Dendritic cell treated with granulocyte-macrophage colony-stimulating factor and Interleukin-4, amounts not matched to agents 40 ng/mL and 50 ng/mL, for 4 days (primary cell): ENCODE data around the gene ZNF423.

Experiments
- H3K27ac Mint-ChIP-seq: one replicate; pipeline ENCODE4 v1.8.0; 2022; ENCODE audit warnings: mild to moderate bottlenecking, mixed read lengths
- H3K27me3 Mint-ChIP-seq: one replicate; pipeline ENCODE4 v1.8.0; 2022; ENCODE audit warnings: mild to moderate bottlenecking, mixed read lengths
- H3K36me3 Mint-ChIP-seq: one replicate; pipeline ENCODE4 v1.8.0; 2022; ENCODE audit warnings: low read depth, mixed read lengths
- H3K4me1 Mint-ChIP-seq: one replicate; pipeline ENCODE4 v1.8.0; 2022; ENCODE audit warnings: low read depth, mixed read lengths
- H3K4me3 Mint-ChIP-seq: one replicate; pipeline ENCODE4 v1.8.0; 2022; ENCODE audit warnings: mild to moderate bottlenecking, moderate library complexity, mixed read lengths
- H3K9me3 Mint-ChIP-seq: one replicate; pipeline ENCODE4 v1.8.0; 2022; ENCODE audit warnings: mixed read lengths
- intact Hi-C: fragments of 100-400 bp; cut with micrococcal nuclease; formaldehyde crosslinking; loops from one replicate; pipeline ENCODE4 v1.15.0; 2022

The ZNF423 gene

GRCh38 chr16:49615576-49615975, 240.3 kb downstream of the ZNF423 start:
- Mint-ChIP-seq H3K27ac (no peak overlapping the region), H3K4me3 (no peak overlapping the region), H3K9me3 (no peaks in the 10 kb centered on the region), H3K36me3 (no peaks in the 10 kb centered on the region), H3K4me1 (no peaks in the 10 kb centered on the region), H3K27me3 (peaks cover 4% of the 10 kb centered on the region)
- intact Hi-C loops: no loop called here

GRCh38 chr16:49610983-49611382, 244.9 kb downstream of the ZNF423 start:
- no peak overlapping the region for H3K27ac Mint-ChIP-seq
- H3K27me3 Mint-ChIP-seq: peaks cover 4% of the 10 kb centered on the region
- H3K4me3 Mint-ChIP-seq: no peak overlapping the region
- no peaks in the 10 kb centered on the region for H3K4me1 Mint-ChIP-seq
- intact Hi-C loops: no loop called here
- no peaks in the 10 kb centered on the region for H3K9me3 Mint-ChIP-seq
- H3K36me3 Mint-ChIP-seq: no peaks in the 10 kb centered on the region

GRCh38 chr16:49608779-49609178, 247.1 kb downstream of the ZNF423 start:
- H3K27ac Mint-ChIP-seq: no peak overlapping the region
- intact Hi-C loops: no loop called here
- H3K4me3 Mint-ChIP-seq: no peak overlapping the region
- H3K4me1 Mint-ChIP-seq: no peaks in the 10 kb centered on the region
- H3K36me3 Mint-ChIP-seq: no peaks in the 10 kb centered on the region
- H3K9me3 Mint-ChIP-seq: no peaks in the 10 kb centered on the region
- H3K27me3 Mint-ChIP-seq: peaks cover 4% of the 10 kb centered on the region

GRCh38 chr16:49608098-49608497, 247.8 kb downstream of the ZNF423 start:
- Mint-ChIP-seq H3K4me1 (no peaks in the 10 kb centered on the region), H3K4me3 (no peak overlapping the region), H3K9me3 (no peaks in the 10 kb centered on the region), H3K27ac (no peak overlapping the region), H3K36me3 (no peaks in the 10 kb centered on the region), H3K27me3 (peaks cover 4% of the 10 kb centered on the region)
- intact Hi-C loops: no loop called here

GRCh38 chr16:49605536-49606254, 250.2 kb downstream of the ZNF423 start:
- H3K36me3 Mint-ChIP-seq: no peaks in the 10 kb centered on the region
- intact Hi-C loops: no loop called here
- H3K9me3 Mint-ChIP-seq: no peaks in the 10 kb centered on the region
- H3K4me1 Mint-ChIP-seq: no peaks in the 10 kb centered on the region
- H3K27me3 Mint-ChIP-seq: no peaks in the 10 kb centered on the region
- H3K4me3 Mint-ChIP-seq: no peak overlapping the region
- H3K27ac Mint-ChIP-seq: no peak overlapping the region

- no peaks in the 10 kb centered on the region for H3K4me1 Mint-ChIP-seq
- no peaks in the 10 kb centered on the region for H3K36me3 Mint-ChIP-seq
- H3K4me3 Mint-ChIP-seq: no peak overlapping the region
- no peaks in the 10 kb centered on the region for H3K27me3 Mint-ChIP-seq
- no peak overlapping the region for H3K27ac Mint-ChIP-seq
- no peaks in the 10 kb centered on the region for H3K9me3 Mint-ChIP-seq
- intact Hi-C loops: no loop called here
These were observed 251.3 kb downstream of the ZNF423 start for GRCh38 chr16:49604602-49605001.

GRCh38 chr16:49603956-49604355, 252.0 kb downstream of the ZNF423 start:
- Mint-ChIP-seq H3K27me3 (no peaks in the 10 kb centered on the region), H3K36me3 (no peaks in the 10 kb centered on the region), H3K9me3 (no peaks in the 10 kb centered on the region), H3K4me1 (no peaks in the 10 kb centered on the region), H3K4me3 (no peak overlapping the region), H3K27ac (no peak overlapping the region)
- intact Hi-C loops: no loop called here

GRCh38 chr16:49602976-49603310, 253.0 kb downstream of the ZNF423 start:
- Mint-ChIP-seq H3K27ac (no peak overlapping the region), H3K27me3 (no peaks in the 10 kb centered on the region)

GRCh38 chr16:49602201-49602975, 253.5 kb downstream of the ZNF423 start:
- Mint-ChIP-seq H3K36me3 (no peaks in the 10 kb centered on the region), H3K27ac (no peak overlapping the region), H3K4me1 (no peaks in the 10 kb centered on the region), H3K4me3 (no peak overlapping the region), H3K9me3 (no peaks in the 10 kb centered on the region), H3K27me3 (no peaks in the 10 kb centered on the region)
- intact Hi-C loops: no loop called here

More at GRCh38 chr16:49602976-49603310, 253.0 kb downstream of the ZNF423 start:
- H3K4me1 Mint-ChIP-seq: no peaks in the 10 kb centered on the region
- intact Hi-C loops: no loop called here
- no peaks in the 10 kb centered on the region for H3K9me3 Mint-ChIP-seq
- H3K36me3 Mint-ChIP-seq: no peaks in the 10 kb centered on the region
- no peak overlapping the region for H3K4me3 Mint-ChIP-seq

GRCh38 chr16:49601576-49601975, 254.3 kb downstream of the ZNF423 start:
- Mint-ChIP-seq H3K27ac (no peak overlapping the region), H3K4me1 (no peaks in the 10 kb centered on the region), H3K4me3 (no peak overlapping the region), H3K36me3 (no peaks in the 10 kb centered on the region), H3K27me3 (no peaks in the 10 kb centered on the region), H3K9me3 (no peaks in the 10 kb centered on the region)
- intact Hi-C loops: no loop called here

- no peaks in the 10 kb centered on the region for H3K9me3 Mint-ChIP-seq
- H3K4me1 Mint-ChIP-seq: no peaks in the 10 kb centered on the region
- no peak overlapping the region for H3K4me3 Mint-ChIP-seq
- no peaks in the 10 kb centered on the region for H3K27me3 Mint-ChIP-seq
- no peak overlapping the region for H3K27ac Mint-ChIP-seq
- intact Hi-C loops: no loop called here
- no peaks in the 10 kb centered on the region for H3K36me3 Mint-ChIP-seq
These were observed 254.9 kb downstream of the ZNF423 start for GRCh38 chr16:49600976-49601375.

- intact Hi-C loops: no loop called here
- Mint-ChIP-seq H3K27ac (no peak overlapping the region), H3K4me3 (no peak overlapping the region), H3K27me3 (no peaks in the 10 kb centered on the region), H3K4me1 (no peaks in the 10 kb centered on the region), H3K36me3 (no peaks in the 10 kb centered on the region), H3K9me3 (no peaks in the 10 kb centered on the region)
These were observed 255.4 kb downstream of the ZNF423 start for GRCh38 chr16:49600536-49600935.

GRCh38 chr16:49599704-49600103, 256.2 kb downstream of the ZNF423 start:
- intact Hi-C loops: no loop called here
- H3K27me3 Mint-ChIP-seq: no peaks in the 10 kb centered on the region
- no peak overlapping the region for H3K27ac Mint-ChIP-seq
- no peaks in the 10 kb centered on the region for H3K36me3 Mint-ChIP-seq
- no peaks in the 10 kb centered on the region for H3K4me1 Mint-ChIP-seq
- no peaks in the 10 kb centered on the region for H3K9me3 Mint-ChIP-seq
- H3K4me3 Mint-ChIP-seq: no peak overlapping the region

- Mint-ChIP-seq H3K4me3 (no peak overlapping the region), H3K4me1 (no peaks in the 10 kb centered on the region), H3K36me3 (no peaks in the 10 kb centered on the region), H3K27ac (no peak overlapping the region), H3K27me3 (peaks cover 2% of the 10 kb centered on the region), H3K9me3 (no peaks in the 10 kb centered on the region)
- intact Hi-C loops: no loop called here
These were observed 256.6 kb downstream of the ZNF423 start for GRCh38 chr16:49599281-49599680.
